Astrocyte of the spinal cord (primary cell): ENCODE measurements around the gene CHIA.
A peak's percentile ranks its signal among the peaks of the same experiment; 100 is the strongest.

ENCODE experiments used
- DNase-seq: peaks from one replicate; pipeline ENCODE4 v3.0.0; 2011; ENCODE audit warnings: low read depth, low spot score
- H3K4me3 ChIP-seq: 2 replicates; pipeline ENCODE4 v1.5.1; 2011; ENCODE audit warnings: low read depth, mild to moderate bottlenecking, low read length, moderate library complexity
- in situ Hi-C: cut with HindIII; loops from 2 replicates; pipeline ENCODE4 v1.10.0; 2017; ENCODE audit warnings: low sequenced_read_pairs
- TF ChIP-seq, protein P1 (sequence below): IDR thresholded peaks from 2 replicates; pipeline ENCODE4 v1.5.1; 2012; ENCODE audit warnings: low read depth, mild to moderate bottlenecking, low read length, inconsistent platforms

CHIA gene

GRCh38 chr1:111271464-111271801 lies 19.2 kb upstream of the CHIA start:
- in situ Hi-C loops, result no loop called here
- TF ChIP-seq, protein P1, sequence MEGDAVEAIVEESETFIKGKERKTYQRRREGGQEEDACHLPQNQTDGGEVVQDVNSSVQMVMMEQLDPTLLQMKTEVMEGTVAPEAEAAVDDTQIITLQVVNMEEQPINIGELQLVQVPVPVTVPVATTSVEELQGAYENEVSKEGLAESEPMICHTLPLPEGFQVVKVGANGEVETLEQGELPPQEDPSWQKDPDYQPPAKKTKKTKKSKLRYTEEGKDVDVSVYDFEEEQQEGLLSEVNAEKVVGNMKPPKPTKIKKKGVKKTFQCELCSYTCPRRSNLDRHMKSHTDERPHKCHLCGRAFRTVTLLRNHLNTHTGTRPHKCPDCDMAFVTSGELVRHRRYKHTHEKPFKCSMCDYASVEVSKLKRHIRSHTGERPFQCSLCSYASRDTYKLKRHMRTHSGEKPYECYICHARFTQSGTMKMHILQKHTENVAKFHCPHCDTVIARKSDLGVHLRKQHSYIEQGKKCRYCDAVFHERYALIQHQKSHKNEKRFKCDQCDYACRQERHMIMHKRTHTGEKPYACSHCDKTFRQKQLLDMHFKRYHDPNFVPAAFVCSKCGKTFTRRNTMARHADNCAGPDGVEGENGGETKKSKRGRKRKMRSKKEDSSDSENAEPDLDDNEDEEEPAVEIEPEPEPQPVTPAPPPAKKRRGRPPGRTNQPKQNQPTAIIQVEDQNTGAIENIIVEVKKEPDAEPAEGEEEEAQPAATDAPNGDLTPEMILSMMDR, result no peak
- no peak for DNase-seq
- no peak overlapping the region for H3K4me3 ChIP-seq

- no peak overlapping the region for H3K4me3 ChIP-seq
- TF ChIP-seq, protein P1, result no peak
- in situ Hi-C loops, result no loop called here
- no peak for DNase-seq
Observed at GRCh38 chr1:111272081-111272480, 18.6 kb upstream of the CHIA start.

DNA sequence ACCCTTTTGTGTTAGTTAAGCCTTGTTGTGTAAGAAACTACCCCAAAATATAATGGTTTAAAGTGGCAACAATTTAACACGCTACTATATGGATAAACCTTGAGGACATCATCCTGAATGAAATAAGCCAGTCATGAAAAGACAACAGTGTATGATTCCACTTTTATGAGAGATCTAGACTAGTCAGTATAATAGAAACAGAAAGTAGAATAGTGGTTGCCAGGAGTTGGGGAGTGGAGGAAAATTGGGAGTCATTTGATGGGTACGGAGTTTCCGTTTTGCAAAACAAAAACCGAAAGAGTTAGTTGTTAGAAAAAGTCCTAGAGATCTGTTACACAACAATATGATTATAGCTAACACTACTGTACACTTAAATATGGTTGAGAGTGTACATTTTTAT lies 16.0 kb upstream of the CHIA start:
- no peak for DNase-seq
- H3K4me3 ChIP-seq, result no peak overlapping the region
- in situ Hi-C loops, result no loop called here
- TF ChIP-seq, protein P1, result no peak

DNA sequence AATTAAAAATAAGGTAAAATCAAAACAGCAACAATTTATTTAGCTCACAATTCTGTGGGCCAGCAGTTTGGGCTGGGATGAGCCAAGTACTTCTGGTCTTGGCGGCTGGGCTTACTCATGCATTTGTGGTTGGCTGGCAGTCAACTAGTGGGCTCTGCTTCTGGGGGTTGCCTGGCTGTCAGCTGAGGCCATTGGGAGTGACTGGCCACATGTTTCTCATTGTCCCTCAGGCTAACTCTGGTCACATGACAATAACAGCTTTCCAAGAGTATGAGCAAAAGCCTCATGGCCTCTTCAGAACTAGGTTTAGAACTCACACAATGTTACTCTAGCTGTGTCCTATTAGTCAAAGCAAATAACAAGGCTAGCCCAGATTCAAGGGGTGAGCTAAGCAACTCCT lies 15.6 kb upstream of the CHIA start:
- TF ChIP-seq, protein P1, result no peak
- H3K4me3 ChIP-seq, result no peak overlapping the region

GRCh38 chr1:111275780-111276433 lies 14.7 kb upstream of the CHIA start:
- H3K4me3 ChIP-seq, result no peak overlapping the region
- TF ChIP-seq, protein P1, result no peak
- in situ Hi-C loops, result no loop called here
- DNase-seq, result no peak

More for the DNA sequence above, 15.6 kb upstream of the CHIA start:
- peak; percentile 55 for DNase-seq
- in situ Hi-C loops, result no loop called here

DNA sequence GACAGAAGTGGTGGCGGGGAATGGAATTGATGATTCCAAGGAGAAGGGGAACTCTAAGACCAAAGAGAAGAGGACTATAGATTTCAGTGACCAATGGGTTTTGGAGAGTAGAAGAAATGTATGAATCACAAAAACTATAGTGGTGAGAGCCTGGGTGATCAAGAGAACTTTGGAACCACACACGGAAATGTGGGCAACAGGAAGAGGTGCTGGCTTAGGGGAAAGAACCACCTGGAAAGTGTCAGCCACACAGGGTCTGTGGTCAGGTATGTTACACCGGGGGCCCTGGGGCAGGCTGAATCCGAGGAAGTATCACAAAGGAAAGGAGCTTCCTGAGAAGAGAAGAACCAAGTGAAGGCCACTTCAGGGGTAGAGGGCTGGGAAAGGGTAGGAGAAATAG lies 11.5 kb upstream of the CHIA start:
- no peak for DNase-seq
- TF ChIP-seq, protein P1, result no peak
- in situ Hi-C loops, result no loop called here
- H3K4me3 ChIP-seq, result no peak overlapping the region
